Stimulated activated CD4-positive, alpha-beta T cell treated with anti-CD3 and anti-CD28 coated beads, Interleukin-1b, Interleukin-23, amount 100 ng/mL, for 24 hours (primary cell): ENCODE data around the gene TAPBPL.
"Not testable (repeated sequence)": the region's sequence is repeated elsewhere in the genome, so short reads cannot be mapped to it uniquely, and the experiment has no call there.

ENCODE experiments used
- DNase-seq, 4 experiments: peaks; one replicate each; pipeline ENCODE4 v3.0.0-alpha.2; 2020; ENCODE audit warnings: low read depth in 4 of 4, low spot score in 1 of 4

TAPBPL gene

GRCh38 chr12:6489449-6489848 is 37.6 kb downstream of the TAPBPL start:
- DNase-seq = no peak

- DNase-seq = not testable (repeated sequence)
These were observed 38.8 kb downstream of the TAPBPL start for GRCh38 chr12:6490673-6491072.

- DNase-seq = peak; percentile 90 to 99 (median 96)
These were observed 41.1 kb downstream of the TAPBPL start, which contains the start of gene MRPL51 for GRCh38 chr12:6492838-6493496. TSS of gene MRPL51 (minus strand) at chr12:6493262. CDS start at chr12:6493136, 126 bp downstream.

- DNase-seq = peak; percentile 76 to 92 (median 83)
These were observed 41.8 kb downstream of the TAPBPL start, which contains the start of gene NCAPD2 for GRCh38 chr12:6493497-6494257. TSS of gene NCAPD2 (plus strand) at chr12:6494102. CDS start at chr12:6495099, 997 bp downstream.

- DNase-seq = no peak
These were observed 42.5 kb downstream of the TAPBPL start for GRCh38 chr12:6494258-6494743.

GRCh38 chr12:6494968-6495367 is 43.1 kb downstream of the TAPBPL start:
- DNase-seq = no peak

- not testable (repeated sequence) for DNase-seq
These were observed 45.4 kb downstream of the TAPBPL start for GRCh38 chr12:6497291-6497690.

GRCh38 chr12:6500466-6500865 is 48.6 kb downstream of the TAPBPL start:
- no peak for DNase-seq

- no peak for DNase-seq
These were observed 55.5 kb downstream of the TAPBPL start for GRCh38 chr12:6507102-6507998.

- no peak for DNase-seq
These were observed 56.2 kb downstream of the TAPBPL start for GRCh38 chr12:6508087-6508486.
